ENCODE data around the gene PALLD.
"Not testable (repeated sequence)": the region's sequence is repeated elsewhere in the genome, so short reads cannot be mapped to it uniquely, and the experiment has no call there.

PALLD gene

GRCh38 chr4:168496834-168497233, at the start of gene PALLD:
PALLD (plus strand) TSS chr4:168497052.
- DNase-seq (ENCODE audit: low spot score), result no peak

- DNase-seq (ENCODE audit: low spot score), result not testable (repeated sequence)
These were observed 47.8 kb upstream of the PALLD start for GRCh38 chr4:168449063-168449462.

GRCh38 chr4:168449719-168450452, 47.0 kb upstream of the PALLD start:
- no peak for DNase-seq (ENCODE audit: low spot score)

GRCh38 chr4:168451331-168451730, 45.5 kb upstream of the PALLD start:
- DNase-seq (ENCODE audit: low spot score), result no peak

GRCh38 chr4:168451744-168452390, 45.0 kb upstream of the PALLD start:
- DNase-seq (ENCODE audit: low spot score), result no peak

GRCh38 chr4:168453146-168453545, 43.7 kb upstream of the PALLD start:
- DNase-seq (ENCODE audit: low spot score), result no peak

GRCh38 chr4:168458256-168458655, 38.6 kb upstream of the PALLD start:
- DNase-seq (ENCODE audit: low spot score), result not testable (repeated sequence)

GRCh38 chr4:168461821-168462220, 35.0 kb upstream of the PALLD start:
- no peak for DNase-seq (ENCODE audit: low spot score)

- DNase-seq (ENCODE audit: low spot score), result no peak
These were observed 23.9 kb upstream of the PALLD start for GRCh38 chr4:168472920-168473319.

GRCh38 chr4:168474660-168475320, 22.1 kb upstream of the PALLD start:
- no peak for DNase-seq (ENCODE audit: low spot score)

GRCh38 chr4:168475745-168476144, 21.1 kb upstream of the PALLD start:
- DNase-seq (ENCODE audit: low spot score), result no peak

- no peak for DNase-seq (ENCODE audit: low spot score)
These were observed 18.0 kb upstream of the PALLD start for GRCh38 chr4:168478868-168479267.

GRCh38 chr4:168480931-168481611, 15.8 kb upstream of the PALLD start:
- DNase-seq (ENCODE audit: low spot score), result peak; percentile 76

- DNase-seq (ENCODE audit: low spot score), result no peak
These were observed 13.0 kb upstream of the PALLD start for GRCh38 chr4:168483811-168484210.

- DNase-seq (ENCODE audit: low spot score), result no peak
These were observed 12.2 kb upstream of the PALLD start for GRCh38 chr4:168484626-168485025.

- no peak for DNase-seq (ENCODE audit: low spot score)
These were observed 11.5 kb upstream of the PALLD start for GRCh38 chr4:168485156-168485910.

- DNase-seq (ENCODE audit: low spot score), result no peak
These were observed 10.0 kb upstream of the PALLD start for GRCh38 chr4:168486912-168487281.

- no peak for DNase-seq (ENCODE audit: low spot score)
These were observed 9.4 kb upstream of the PALLD start for GRCh38 chr4:168487282-168488035.

- no peak for DNase-seq (ENCODE audit: low spot score)
These were observed 8.0 kb upstream of the PALLD start for GRCh38 chr4:168488869-168489274.

GRCh38 chr4:168489616-168490015, 7.2 kb upstream of the PALLD start:
- DNase-seq (ENCODE audit: low spot score), result no peak

- no peak for DNase-seq (ENCODE audit: low spot score)
These were observed 6.1 kb upstream of the PALLD start for GRCh38 chr4:168490711-168491110.
